ENCODE results near the gene WBP1. TPM values are rescaled to one million over a fixed set of nuclear protein-coding genes. Genes with fewer than 3 reads are reported as not detected.

WBP1 gene
- total and polyA plus RNA-seq, 2 experiments from 2014 or later, result 66.5 to 87.5 TPM

GRCh38 chr2:74501335-74502071, 43.3 kb downstream of the WBP1 start:
- peaks cover 49% of the 10 kb centered on the region for H3K27me3 ChIP-seq
- H3K27ac ChIP-seq, result peak overlapping the region; percentile 99
- H3K79me2 ChIP-seq, result peaks cover 35% of the 10 kb centered on the region

GRCh38 chr2:74502147-74502719, 44.0 kb downstream of the WBP1 start:
- peaks cover 41% of the 10 kb centered on the region for H3K27me3 ChIP-seq
- H3K4me3 ChIP-seq, result peak overlapping the region; percentile 40
- H3K9me3 ChIP-seq (ENCODE audit: low read depth), result no peaks in the 10 kb centered on the region
- peak; percentile 75 for DNase-seq (ENCODE audit: low spot score)
- H3K4me1 ChIP-seq (ENCODE audit: insufficient read depth), result peaks cover 64% of the 10 kb centered on the region
- H3K36me3 ChIP-seq (replicated peaks; ENCODE audit: insufficient read depth, low read depth), result no peaks in the 10 kb centered on the region
- H3K4me2 ChIP-seq, result peak overlapping the region; percentile 92
- 17% methylated on average over 31 of the region's 32 CpGs for WGBS (ENCODE audit: low lambda C conversion rate, missing lambda C conversion rate)
- peak overlapping the region; percentile 99 for H3K27ac ChIP-seq
- H3K79me2 ChIP-seq, result peaks cover 40% of the 10 kb centered on the region
- no peaks in the 10 kb centered on the region for H3K9me2 ChIP-seq (replicated peaks; ENCODE audit: insufficient read depth)
- no peaks in the 10 kb centered on the region for H4K20me1 ChIP-seq (ENCODE audit: insufficient read depth, poor library complexity, severe bottlenecking)
- H2AFZ ChIP-seq, result peak overlapping the region; percentile 80
- TF ChIP-seq CTCF (IDR thresholded peaks at IDR 0.05; ENCODE audit: poor library complexity) (no peak), EZH2phosphoT487 (IDR thresholded peaks at IDR 0.05; ENCODE audit: low read depth, severe bottlenecking, unreplicated experiment) (no peak), EZH2 (IDR thresholded peaks at IDR 0.05; ENCODE audit: borderline replicate concordance) (peak; percentile 15)

More at GRCh38 chr2:74501335-74502071, 43.3 kb downstream of the WBP1 start:
- Histone ChIP-seq H4K20me1 (ENCODE audit: insufficient read depth, poor library complexity, severe bottlenecking) (no peaks in the 10 kb centered on the region), H3K4me3 (peak overlapping the region; percentile 6), H3K4me2 (peak overlapping the region; percentile 92), H3K9me2 (replicated peaks; ENCODE audit: insufficient read depth) (no peaks in the 10 kb centered on the region), H3K9me3 (ENCODE audit: low read depth) (no peaks in the 10 kb centered on the region), H3K4me1 (ENCODE audit: insufficient read depth) (peaks cover 61% of the 10 kb centered on the region), H3K36me3 (replicated peaks; ENCODE audit: insufficient read depth, low read depth) (no peaks in the 10 kb centered on the region), H2AFZ (no peak overlapping the region)
- no peak for DNase-seq (ENCODE audit: low spot score)
- WGBS (ENCODE audit: low lambda C conversion rate, missing lambda C conversion rate), result 51% methylated on average over 18 of the region's 18 CpGs
- no peak for TF ChIP-seq EZH2phosphoT487 (IDR thresholded peaks at IDR 0.05; ENCODE audit: low read depth, severe bottlenecking, unreplicated experiment)
- no peak for TF ChIP-seq EZH2 (IDR thresholded peaks at IDR 0.05; ENCODE audit: borderline replicate concordance)
- no peak for TF ChIP-seq CTCF (IDR thresholded peaks at IDR 0.05; ENCODE audit: poor library complexity)

GRCh38 chr2:74502720-74503505, 44.7 kb downstream of the WBP1 start:
- H3K27me3 ChIP-seq, result peaks cover 35% of the 10 kb centered on the region
- H3K9me3 ChIP-seq (ENCODE audit: low read depth), result no peaks in the 10 kb centered on the region
- H3K4me1 ChIP-seq (ENCODE audit: insufficient read depth), result peaks cover 57% of the 10 kb centered on the region
- WGBS (ENCODE audit: low lambda C conversion rate, missing lambda C conversion rate), result 4% methylated on average over 65 of the region's 67 CpGs
- H3K4me3 ChIP-seq, result peak overlapping the region; percentile 40
- peak; percentile 61 for TF ChIP-seq EZH2 (IDR thresholded peaks at IDR 0.05; ENCODE audit: borderline replicate concordance)
- no peak for TF ChIP-seq EZH2phosphoT487 (IDR thresholded peaks at IDR 0.05; ENCODE audit: low read depth, severe bottlenecking, unreplicated experiment)
- TF ChIP-seq CTCF (IDR thresholded peaks at IDR 0.05; ENCODE audit: poor library complexity), result peak; percentile 44
- H4K20me1 ChIP-seq (ENCODE audit: insufficient read depth, poor library complexity, severe bottlenecking), result no peaks in the 10 kb centered on the region
- peak; percentile 92 for DNase-seq (ENCODE audit: low spot score)
- no peaks in the 10 kb centered on the region for H3K36me3 ChIP-seq (replicated peaks; ENCODE audit: insufficient read depth, low read depth)
- peak overlapping the region; percentile 80 for H2AFZ ChIP-seq
- H3K9me2 ChIP-seq (replicated peaks; ENCODE audit: insufficient read depth), result no peaks in the 10 kb centered on the region
- H3K4me2 ChIP-seq, result peak overlapping the region; percentile 92
- peak overlapping the region; percentile 99 for H3K27ac ChIP-seq
- peaks cover 40% of the 10 kb centered on the region for H3K79me2 ChIP-seq
